Measurements from ENCODE around the gene TTLL6. TPM values are rescaled to one million over a fixed set of nuclear protein-coding genes. Genes with fewer than 3 reads are reported as not detected.

TTLL6 gene
- total RNA-seq, 1 experiment from 2014 or later, result 3.4 TPM

DNA sequence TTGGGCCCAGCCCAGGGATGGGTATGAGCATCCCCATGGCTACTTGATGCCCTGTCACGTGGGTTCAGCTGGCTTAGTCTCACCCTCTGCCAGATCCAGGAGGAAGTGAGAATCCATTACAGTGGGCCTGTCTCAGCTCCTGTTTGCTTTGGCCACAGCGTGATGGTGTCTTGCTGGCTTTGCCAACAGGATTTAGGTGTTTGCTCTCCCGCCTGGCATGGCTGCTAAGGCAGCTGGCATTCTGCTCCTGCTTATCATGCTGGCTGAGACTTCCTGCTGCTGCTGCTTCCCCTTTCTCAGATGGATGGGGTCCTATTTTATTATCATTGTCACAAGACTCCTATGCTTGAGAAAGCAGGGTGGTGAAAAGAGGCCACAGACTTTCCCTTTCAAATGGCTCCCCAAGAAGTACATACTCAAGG is 60.2 kb downstream of the TTLL6 start:
- Mint-ChIP-seq H3K27ac (no peak overlapping the region), H3K4me3 (no peak overlapping the region), H3K36me3 (no peaks in the 10 kb centered on the region), H3K27me3 (ENCODE audit: low read depth) (peaks cover 99% of the 10 kb centered on the region), H3K9me3 (no peaks in the 10 kb centered on the region), H3K4me1 (peaks cover 16% of the 10 kb centered on the region)
- CTCF ChIA-PET, result interaction anchor here (0.7 to 2.4 kb wide), 3 partner anchors 32 to 78 kb away, joined by 3 to 14 read pairs (median 3); no protein-coding TSS in a partner anchor
- TF ChIP-seq IRF2 (CRISPR knock-in tag; IDR thresholded peaks at IDR 0.05; ENCODE audit: borderline replicate concordance, low read depth), result no peak
- TF ChIP-seq ERG (CRISPR knock-in tag; IDR thresholded peaks at IDR 0.05), result no peak
- TF ChIP-seq SP1 (CRISPR knock-in tag; conservative IDR thresholded peaks at IDR 0.05), result no peak
- no peak for TF ChIP-seq HMGXB4 (CRISPR knock-in tag; IDR thresholded peaks at IDR 0.05)
- TF ChIP-seq JAZF1 (CRISPR knock-in tag; IDR thresholded peaks at IDR 0.05), result no peak
- TF ChIP-seq TEAD1 (CRISPR knock-in tag; IDR thresholded peaks at IDR 0.05), result no peak
- TF ChIP-seq, protein P1, sequence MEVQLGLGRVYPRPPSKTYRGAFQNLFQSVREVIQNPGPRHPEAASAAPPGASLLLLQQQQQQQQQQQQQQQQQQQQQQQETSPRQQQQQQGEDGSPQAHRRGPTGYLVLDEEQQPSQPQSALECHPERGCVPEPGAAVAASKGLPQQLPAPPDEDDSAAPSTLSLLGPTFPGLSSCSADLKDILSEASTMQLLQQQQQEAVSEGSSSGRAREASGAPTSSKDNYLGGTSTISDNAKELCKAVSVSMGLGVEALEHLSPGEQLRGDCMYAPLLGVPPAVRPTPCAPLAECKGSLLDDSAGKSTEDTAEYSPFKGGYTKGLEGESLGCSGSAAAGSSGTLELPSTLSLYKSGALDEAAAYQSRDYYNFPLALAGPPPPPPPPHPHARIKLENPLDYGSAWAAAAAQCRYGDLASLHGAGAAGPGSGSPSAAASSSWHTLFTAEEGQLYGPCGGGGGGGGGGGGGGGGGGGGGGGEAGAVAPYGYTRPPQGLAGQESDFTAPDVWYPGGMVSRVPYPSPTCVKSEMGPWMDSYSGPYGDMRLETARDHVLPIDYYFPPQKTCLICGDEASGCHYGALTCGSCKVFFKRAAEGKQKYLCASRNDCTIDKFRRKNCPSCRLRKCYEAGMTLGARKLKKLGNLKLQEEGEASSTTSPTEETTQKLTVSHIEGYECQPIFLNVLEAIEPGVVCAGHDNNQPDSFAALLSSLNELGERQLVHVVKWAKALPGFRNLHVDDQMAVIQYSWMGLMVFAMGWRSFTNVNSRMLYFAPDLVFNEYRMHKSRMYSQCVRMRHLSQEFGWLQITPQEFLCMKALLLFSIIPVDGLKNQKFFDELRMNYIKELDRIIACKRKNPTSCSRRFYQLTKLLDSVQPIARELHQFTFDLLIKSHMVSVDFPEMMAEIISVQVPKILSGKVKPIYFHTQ (CRISPR knock-in tag; IDR thresholded peaks at IDR 0.05), result no peak
- TF ChIP-seq, protein P2, sequence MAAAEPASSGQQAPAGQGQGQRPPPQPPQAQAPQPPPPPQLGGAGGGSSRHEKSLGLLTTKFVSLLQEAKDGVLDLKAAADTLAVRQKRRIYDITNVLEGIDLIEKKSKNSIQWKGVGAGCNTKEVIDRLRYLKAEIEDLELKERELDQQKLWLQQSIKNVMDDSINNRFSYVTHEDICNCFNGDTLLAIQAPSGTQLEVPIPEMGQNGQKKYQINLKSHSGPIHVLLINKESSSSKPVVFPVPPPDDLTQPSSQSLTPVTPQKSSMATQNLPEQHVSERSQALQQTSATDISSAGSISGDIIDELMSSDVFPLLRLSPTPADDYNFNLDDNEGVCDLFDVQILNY (CRISPR knock-in tag; IDR thresholded peaks at IDR 0.05), result no peak
- TF ChIP-seq ZNF219 (CRISPR knock-in tag; IDR thresholded peaks at IDR 0.05; ENCODE audit: borderline replicate concordance), result no peak
- ATAC-seq, result no peak
- POLR2A ChIA-PET, result no interaction called here
- DNase-seq (ENCODE audit: low spot score), result no peak

DNA sequence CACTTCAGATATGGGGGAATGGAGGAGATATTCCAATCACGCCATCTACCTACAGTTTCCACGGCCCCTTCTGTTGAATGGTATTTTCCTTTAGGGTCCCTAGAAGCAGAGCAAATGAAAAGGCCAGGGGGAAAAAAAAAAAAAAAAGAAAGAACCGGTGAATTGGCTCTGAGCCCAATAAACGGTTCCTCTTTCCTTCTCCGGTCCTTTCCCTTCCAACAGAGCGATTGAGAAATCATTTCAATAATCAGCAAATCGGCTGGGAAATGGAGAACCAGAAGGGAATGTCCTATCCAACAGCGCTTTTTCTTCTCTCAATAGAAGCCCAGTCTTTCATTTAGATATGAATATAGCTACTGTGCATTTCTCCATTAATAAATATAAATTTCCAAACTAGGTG is 61.7 kb downstream of the TTLL6 start:
- H3K27me3 Mint-ChIP-seq (ENCODE audit: low read depth), result peaks cover 99% of the 10 kb centered on the region
- peaks cover 19% of the 10 kb centered on the region for H3K4me1 Mint-ChIP-seq
- ChIA-PET CTCF (interaction anchor here (0.6 to 2.4 kb wide), 9 partner anchors 10 to 123 kb away, joined by 3 to 14 read pairs (median 5); no protein-coding TSS in a partner anchor), POLR2A (no interaction called here)
- no peak overlapping the region for H3K27ac Mint-ChIP-seq
- DNase-seq (ENCODE audit: low spot score) (no peak), ATAC-seq (no peak)
- H3K9me3 Mint-ChIP-seq, result no peaks in the 10 kb centered on the region
- H3K4me3 Mint-ChIP-seq, result peak overlapping the region; percentile 56
- H3K36me3 Mint-ChIP-seq, result no peaks in the 10 kb centered on the region
- TF ChIP-seq, protein P3, sequence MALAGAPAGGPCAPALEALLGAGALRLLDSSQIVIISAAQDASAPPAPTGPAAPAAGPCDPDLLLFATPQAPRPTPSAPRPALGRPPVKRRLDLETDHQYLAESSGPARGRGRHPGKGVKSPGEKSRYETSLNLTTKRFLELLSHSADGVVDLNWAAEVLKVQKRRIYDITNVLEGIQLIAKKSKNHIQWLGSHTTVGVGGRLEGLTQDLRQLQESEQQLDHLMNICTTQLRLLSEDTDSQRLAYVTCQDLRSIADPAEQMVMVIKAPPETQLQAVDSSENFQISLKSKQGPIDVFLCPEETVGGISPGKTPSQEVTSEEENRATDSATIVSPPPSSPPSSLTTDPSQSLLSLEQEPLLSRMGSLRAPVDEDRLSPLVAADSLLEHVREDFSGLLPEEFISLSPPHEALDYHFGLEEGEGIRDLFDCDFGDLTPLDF (CRISPR knock-in tag; IDR thresholded peaks at IDR 0.05), result no peak
- TF ChIP-seq ARID4B (CRISPR knock-in tag; IDR thresholded peaks at IDR 0.05; ENCODE audit: borderline replicate concordance) (no peak), HMGA2 (CRISPR knock-in tag; IDR thresholded peaks at IDR 0.05) (no peak), PRRX2 (CRISPR knock-in tag; IDR thresholded peaks at IDR 0.05) (no peak), GTF2I (CRISPR knock-in tag; conservative IDR thresholded peaks at IDR 0.05) (no peak), KAT7 (CRISPR knock-in tag; IDR thresholded peaks at IDR 0.05; ENCODE audit: borderline replicate concordance) (no peak), ZNF232 (CRISPR knock-in tag; IDR thresholded peaks at IDR 0.05) (no peak)
- TF ChIP-seq, protein P4, sequence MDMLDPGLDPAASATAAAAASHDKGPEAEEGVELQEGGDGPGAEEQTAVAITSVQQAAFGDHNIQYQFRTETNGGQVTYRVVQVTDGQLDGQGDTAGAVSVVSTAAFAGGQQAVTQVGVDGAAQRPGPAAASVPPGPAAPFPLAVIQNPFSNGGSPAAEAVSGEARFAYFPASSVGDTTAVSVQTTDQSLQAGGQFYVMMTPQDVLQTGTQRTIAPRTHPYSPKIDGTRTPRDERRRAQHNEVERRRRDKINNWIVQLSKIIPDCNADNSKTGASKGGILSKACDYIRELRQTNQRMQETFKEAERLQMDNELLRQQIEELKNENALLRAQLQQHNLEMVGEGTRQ (CRISPR knock-in tag; IDR thresholded peaks at IDR 0.05), result no peak
- TF ChIP-seq, protein P5, sequence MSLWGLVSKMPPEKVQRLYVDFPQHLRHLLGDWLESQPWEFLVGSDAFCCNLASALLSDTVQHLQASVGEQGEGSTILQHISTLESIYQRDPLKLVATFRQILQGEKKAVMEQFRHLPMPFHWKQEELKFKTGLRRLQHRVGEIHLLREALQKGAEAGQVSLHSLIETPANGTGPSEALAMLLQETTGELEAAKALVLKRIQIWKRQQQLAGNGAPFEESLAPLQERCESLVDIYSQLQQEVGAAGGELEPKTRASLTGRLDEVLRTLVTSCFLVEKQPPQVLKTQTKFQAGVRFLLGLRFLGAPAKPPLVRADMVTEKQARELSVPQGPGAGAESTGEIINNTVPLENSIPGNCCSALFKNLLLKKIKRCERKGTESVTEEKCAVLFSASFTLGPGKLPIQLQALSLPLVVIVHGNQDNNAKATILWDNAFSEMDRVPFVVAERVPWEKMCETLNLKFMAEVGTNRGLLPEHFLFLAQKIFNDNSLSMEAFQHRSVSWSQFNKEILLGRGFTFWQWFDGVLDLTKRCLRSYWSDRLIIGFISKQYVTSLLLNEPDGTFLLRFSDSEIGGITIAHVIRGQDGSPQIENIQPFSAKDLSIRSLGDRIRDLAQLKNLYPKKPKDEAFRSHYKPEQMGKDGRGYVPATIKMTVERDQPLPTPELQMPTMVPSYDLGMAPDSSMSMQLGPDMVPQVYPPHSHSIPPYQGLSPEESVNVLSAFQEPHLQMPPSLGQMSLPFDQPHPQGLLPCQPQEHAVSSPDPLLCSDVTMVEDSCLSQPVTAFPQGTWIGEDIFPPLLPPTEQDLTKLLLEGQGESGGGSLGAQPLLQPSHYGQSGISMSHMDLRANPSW (CRISPR knock-in tag; conservative IDR thresholded peaks at IDR 0.05; ENCODE audit: low read depth), result no peak
- TF ChIP-seq, protein P6, sequence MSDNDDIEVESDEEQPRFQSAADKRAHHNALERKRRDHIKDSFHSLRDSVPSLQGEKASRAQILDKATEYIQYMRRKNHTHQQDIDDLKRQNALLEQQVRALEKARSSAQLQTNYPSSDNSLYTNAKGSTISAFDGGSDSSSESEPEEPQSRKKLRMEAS (CRISPR knock-in tag; IDR thresholded peaks at IDR 0.05), result no peak

Data from WTC11 (cell line).